H1 (cell line): ENCODE measurements around the gene CLN6. TPM values are rescaled to one million over a fixed set of nuclear protein-coding genes. Genes with fewer than 3 reads are reported as not detected.

Source experiments
- CTCF ChIA-PET: fragments of 300-600 bp; sonication (Branson Sonifier 250); formaldehyde crosslinking; loops from one replicate; lab custom pipeline; 2021; ENCODE audit not compliant: partially characterized antibody; lab: Charles Lee
- POLR2A ChIA-PET: fragments of 300-600 bp; sonication (Branson Sonifier 250); formaldehyde crosslinking; loops from one replicate; lab custom pipeline; 2021; ENCODE audit warnings: inconsistent platforms; ENCODE audit not compliant: partially characterized antibody; lab: Charles Lee
- DNase-seq, 2 experiments: peaks; one replicate each; pipeline versions ENCODE4 v3.0.0 to v3.0.0-alpha.2; 2010 to 2022; ENCODE audit warnings: low spot score in 2 of 2, low read depth in 1 of 2, mixed read lengths in 1 of 2
- FAIRE-seq: peaks from 2 replicates; lab custom pipeline; 2011; peaks lifted over from hg19 to GRCh38; lab: Jason Lieb, UNC
- H2AFZ ChIP-seq: 2 replicates; pipeline ENCODE4 v1.8.1; 2012; ENCODE audit warnings: low read length, inconsistent platforms
- H2AK5ac ChIP-seq: 2 replicates; pipeline ENCODE4 v1.6.1; 2013; ENCODE audit warnings: low read depth, low read length
- H2BK120ac ChIP-seq: replicated peaks from 2 replicates; pipeline ENCODE3; 2013; ENCODE audit warnings: low read depth, low read length, inconsistent platforms
- H2BK12ac ChIP-seq: 2 replicates; pipeline ENCODE4 v1.6.1; 2013; ENCODE audit warnings: low read depth, low read length
- H2BK15ac ChIP-seq: 2 replicates; pipeline ENCODE4 v1.6.1; 2013; ENCODE audit warnings: low read length
- H2BK20ac ChIP-seq: 2 replicates; pipeline ENCODE4 v1.6.1; 2013; ENCODE audit warnings: low read length
- H2BK5ac ChIP-seq: 2 replicates; pipeline ENCODE4 v1.6.1; 2013; ENCODE audit warnings: low read depth, low read length
- H3K14ac ChIP-seq: 2 replicates; pipeline ENCODE4 v1.6.1; 2013; ENCODE audit warnings: inconsistent platforms; ENCODE audit not compliant: insufficient read length
- H3K18ac ChIP-seq: 2 replicates; pipeline ENCODE4 v1.6.1; 2013; ENCODE audit warnings: low read length; ENCODE audit errors: extremely low read depth
- H3K23ac ChIP-seq: 2 replicates; pipeline ENCODE4 v1.6.1; 2013; ENCODE audit warnings: inconsistent platforms; ENCODE audit not compliant: insufficient read length
- H3K23me2 ChIP-seq: 2 replicates; pipeline ENCODE4 v1.6.1; 2013; ENCODE audit warnings: low read depth, low read length
- H3K27ac ChIP-seq: 2 replicates; pipeline ENCODE4 v1.6.1; 2011; ENCODE audit warnings: low read depth, low read length, inconsistent platforms
- H3K27me3 ChIP-seq, 4 experiments: replicated peaks in 1 of 4; 1 replicate in 1 of 4; 2 replicates in 3 of 4; pipeline versions ENCODE4 v1.6.1 to v1.8.1; 2011 to 2013; ENCODE audit warnings: low read length in 3 of 4, mild to moderate bottlenecking in 3 of 4, inconsistent platforms in 2 of 4, mixed read lengths in 2 of 4, moderate library complexity in 1 of 4; ENCODE audit not compliant: control insufficient read depth in 3 of 4, insufficient read depth in 3 of 4; ENCODE audit errors: extremely low read depth in 1 of 4
- H3K36me3 ChIP-seq, 4 experiments: 2 replicates each; pipeline versions ENCODE4 v1.6.1 to v1.8.1; 2011 to 2013; ENCODE audit warnings: mild to moderate bottlenecking in 4 of 4, low read length in 3 of 4, moderate library complexity in 2 of 4, control low read depth in 1 of 4, inconsistent platforms in 1 of 4; ENCODE audit not compliant: insufficient read depth in 4 of 4, control insufficient read depth in 2 of 4
- H3K4ac ChIP-seq: replicated peaks from 2 replicates; pipeline ENCODE3; 2013; ENCODE audit warnings: low read length, low read depth, mixed read lengths, inconsistent platforms; ENCODE audit not compliant: insufficient read length
- H3K4me1 ChIP-seq, 4 experiments: replicated peaks in 1 of 4; 1 replicate in 1 of 4; 2 replicates in 3 of 4; pipeline versions ENCODE4 v1.6.1 to v1.8.1; 2011 to 2013; ENCODE audit warnings: low read length in 3 of 4, inconsistent platforms in 2 of 4, mixed read lengths in 1 of 4; ENCODE audit not compliant: insufficient read depth in 4 of 4, control insufficient read depth in 3 of 4
- H3K4me2 ChIP-seq, 2 experiments: 2 replicates each; pipeline versions ENCODE4 v1.6.1 to v1.8.1; 2011 to 2013; ENCODE audit warnings: low read depth in 2 of 2, low read length in 2 of 2, control low read depth in 1 of 2, inconsistent platforms in 1 of 2, mild to moderate bottlenecking in 1 of 2; ENCODE audit not compliant: insufficient read depth in 1 of 2
- H3K4me3 ChIP-seq, 4 experiments: fragments of 200-600, 300-600 bp in 1 of 4; sonication (generic), shearing (Covaris generic), sonication (Bioruptor Twin) in 1 of 4; 2 replicates each; pipeline versions ENCODE4 v1.5.1 to v1.8.1; 2011 to 2016; ENCODE audit warnings: low read length in 4 of 4, low read depth in 3 of 4, control low read depth in 2 of 4, inconsistent platforms in 2 of 4, mild to moderate bottlenecking in 2 of 4, mixed read lengths in 1 of 4, moderate library complexity in 1 of 4; ENCODE audit not compliant: insufficient read depth in 2 of 4; ENCODE audit errors: extremely low read depth in 1 of 4
- H3K56ac ChIP-seq: replicated peaks from 2 replicates; pipeline ENCODE3; 2013; ENCODE audit warnings: low read depth, mild to moderate bottlenecking, mixed read lengths, low read length, inconsistent platforms; ENCODE audit not compliant: insufficient read length
- H3K79me1 ChIP-seq: 2 replicates; pipeline ENCODE4 v1.6.1; 2013; ENCODE audit warnings: low read depth, low read length, control low read depth
- H3K79me2 ChIP-seq, 2 experiments: 2 replicates each; pipeline versions ENCODE4 v1.6.1 to v1.8.1; 2012 to 2013; ENCODE audit warnings: low read length in 2 of 2, mild to moderate bottlenecking in 2 of 2, inconsistent platforms in 1 of 2; ENCODE audit not compliant: insufficient read depth in 2 of 2, control insufficient read depth in 1 of 2
- H3K9ac ChIP-seq, 4 experiments: replicated peaks in 1 of 4; 1 replicate in 1 of 4; 2 replicates in 3 of 4; pipeline versions ENCODE4 v1.6.1 to v1.8.1; 2011 to 2013; ENCODE audit warnings: low read depth in 3 of 4, low read length in 3 of 4, control low read depth in 2 of 4, mild to moderate bottlenecking in 2 of 4, moderate library complexity in 2 of 4, inconsistent platforms in 1 of 4; ENCODE audit errors: extremely low read depth in 1 of 4
- H3K9me3 ChIP-seq, 2 experiments: 2 replicates each; pipeline versions ENCODE4 v1.6.1 to v1.8.1; 2012 to 2013; ENCODE audit warnings: mild to moderate bottlenecking in 2 of 2, moderate library complexity in 2 of 2, control low read depth in 1 of 2, inconsistent platforms in 1 of 2, low read depth in 1 of 2, low read length in 1 of 2, mixed read lengths in 1 of 2; ENCODE audit not compliant: insufficient read depth in 2 of 2
- H4K20me1 ChIP-seq, 2 experiments: replicated peaks in 1 of 2; 2 replicates each; pipeline versions ENCODE3 to v1.8.1; 2011 to 2013; ENCODE audit warnings: inconsistent platforms in 2 of 2, low read length in 2 of 2, mild to moderate bottlenecking in 1 of 2; ENCODE audit not compliant: insufficient read depth in 2 of 2, control insufficient read depth in 1 of 2
- H4K5ac ChIP-seq: 2 replicates; pipeline ENCODE4 v1.6.1; 2013; ENCODE audit warnings: low read length, low read depth, mixed read lengths, inconsistent platforms; ENCODE audit not compliant: insufficient read length
- H4K8ac ChIP-seq: 2 replicates; pipeline ENCODE4 v1.8.0; 2013; ENCODE audit warnings: mild to moderate bottlenecking, moderate library complexity, low read length, inconsistent platforms; ENCODE audit not compliant: insufficient read depth; ENCODE audit errors: extremely low read depth
- H4K91ac ChIP-seq: replicated peaks from 2 replicates; pipeline ENCODE3; 2013; ENCODE audit warnings: low read length, mixed read lengths, inconsistent platforms; ENCODE audit not compliant: insufficient read length
- CHD2 ChIP-seq: IDR thresholded peaks from 2 replicates; pipeline ENCODE4 v1.6.1; 2012; ENCODE audit warnings: low read length, improper control_type of control experiment
- CTBP2 ChIP-seq: IDR thresholded peaks from 2 replicates; pipeline ENCODE4 v1.7.0; 2011; ENCODE audit warnings: borderline replicate concordance, mild to moderate bottlenecking, moderate library complexity, mixed read lengths, low read length; ENCODE audit not compliant: insufficient read depth, insufficient read length
- RAD21 ChIP-seq, 2 experiments: IDR thresholded peaks in 1 of 2; conservative IDR thresholded peaks in 1 of 2; 2 replicates each; pipeline ENCODE4 v1.6.1; 2011; ENCODE audit warnings: low read depth in 2 of 2, low read length in 2 of 2, improper control_type of control experiment in 1 of 2, inconsistent platforms in 1 of 2, mild to moderate bottlenecking in 1 of 2, moderate library complexity in 1 of 2
- RNF2 ChIP-seq: fragments of 200-900, 300-1000 bp; sonication (generic); IDR thresholded peaks from 2 replicates; pipeline ENCODE4 v1.7.1; 2016; ENCODE audit warnings: borderline replicate concordance, low read depth, mild to moderate bottlenecking, antibody characterized with exemption, low read length; ENCODE audit not compliant: poor library complexity, severe bottlenecking; ENCODE audit errors: missing control alignments
- SIN3A ChIP-seq, 2 experiments: IDR thresholded peaks in 1 of 2; conservative IDR thresholded peaks in 1 of 2; 2 replicates each; pipeline ENCODE4 v1.6.1; 2011 to 2012; ENCODE audit warnings: low read length in 2 of 2, improper control_type of control experiment in 1 of 2, low read depth in 1 of 2, mild to moderate bottlenecking in 1 of 2
- SP1 ChIP-seq: IDR thresholded peaks from 2 replicates; pipeline ENCODE4 v1.6.1; 2011; ENCODE audit warnings: low read depth, low read length
- WGBS, 2 experiments: shearing (Covaris generic) in 1 of 2; methylation state at CpG; one replicate each; pipeline versions ENCODE4 v1.1.6 to v1.1.7; 2013 to 2015; ENCODE audit warnings: low lambda C conversion rate in 2 of 2, mixed read lengths in 2 of 2, inconsistent platforms in 1 of 2, low coverage in 1 of 2, missing lambda C conversion rate in 1 of 2; ENCODE audit not compliant: insufficient replicate concordance in 2 of 2, insufficient coverage in 1 of 2, insufficient read length in 1 of 2; ENCODE audit errors: extremely low coverage in 1 of 2, missing lambda C conversion rate in 1 of 2; 5-methylcytosine and 5-hydroxymethylcytosine counted together
- polyA plus RNA-seq, 7 experiments: library from polyadenylated mRNA; depleted of rRNA in 3 of 7; stranded (reverse) in 5 of 7; unstranded in 2 of 7; fragments of >200 nt in 5 of 7; fragments of 200-250 nt in 2 of 7; gene quantifications; 1 replicate in 5 of 7; 2 replicates in 1 of 7; 4 replicates in 1 of 7; pipeline versions ENCODE4 v1.2.1 to v1.2.3, GENCODE V29; 2011 to 2013; ENCODE audit warnings: missing spikeins in 2 of 7, mixed read lengths in 2 of 7
- total RNA-seq: library from RNA; stranded (reverse); fragmentation: NEBNext Ultra II Directional; extraction: Animal tissue kit (Norgen Biotek cat#: 25700); gene quantifications from 2 replicates; pipeline ENCODE4 v1.2.1, GENCODE V29; 2021
- TF ChIP-seq, protein P1 (sequence below), 3 experiments: IDR thresholded peaks; 1 replicate in 2 of 3; 2 replicates in 1 of 3; pipeline versions ENCODE4 v1.5.1 to v1.6.1; 2011; ENCODE audit warnings: low read length in 3 of 3, mild to moderate bottlenecking in 3 of 3, inconsistent platforms in 2 of 3, low read depth in 1 of 3, moderate library complexity in 1 of 3; ENCODE audit not compliant: insufficient read depth in 1 of 3; ENCODE audit errors: control extremely low read depth in 1 of 3

The CLN6 gene
- total and polyA plus RNA-seq, 2 of the 8 experiments (the other 6 are each of a cell fraction or from before 2014, with no cell fraction given) = 60.0 to 137 TPM

DNA sequence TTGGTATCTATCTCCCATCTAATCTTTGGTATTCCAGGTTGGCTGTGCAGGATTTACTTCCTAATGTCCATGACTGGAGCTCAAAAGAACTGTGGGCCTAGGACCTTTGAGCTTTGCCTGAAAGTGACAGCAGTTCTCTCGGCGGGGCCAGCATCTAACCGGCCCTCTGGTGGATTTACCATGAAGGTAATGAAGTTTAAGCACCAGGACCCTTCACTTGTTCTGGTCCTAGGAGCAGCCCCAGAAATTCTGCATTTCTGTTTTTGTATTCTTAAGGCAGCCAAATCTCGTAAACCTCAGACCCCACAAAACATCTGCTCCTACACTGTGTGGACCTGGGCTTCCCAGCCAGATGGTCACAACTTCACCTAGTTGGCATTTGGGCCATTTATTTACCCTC lies 37.4 kb downstream of the CLN6 start:
- ChIA-PET CTCF (interaction anchor here (1.2 to 11.6 kb wide), 5 partner anchors 18 to 355 kb away, joined by 3 to 101 read pairs (median 6); no protein-coding TSS in a partner anchor), POLR2A (interaction anchor here (0.8 to 1.0 kb wide), 2 partner anchors 12 to 18 kb away, joined by 3 to 5 read pairs; no protein-coding TSS in a partner anchor)
- H4K5ac ChIP-seq = no peak overlapping the region
- no peaks in the 10 kb centered on the region for H3K79me2 ChIP-seq
- H3K4me3 ChIP-seq = no peak overlapping the region
- no peak overlapping the region for H2BK120ac ChIP-seq
- H2AK5ac ChIP-seq = no peak overlapping the region
- no peak overlapping the region for H4K91ac ChIP-seq
- H3K23me2 ChIP-seq = no peaks in the 10 kb centered on the region
- H3K9me3 ChIP-seq = no peaks in the 10 kb centered on the region
- peaks cover 2 to 3% of the 10 kb centered on the region in 2 experiments for H4K20me1 ChIP-seq
- H2AFZ ChIP-seq = no peak overlapping the region
- no peak overlapping the region for H3K4ac ChIP-seq
- H3K27ac ChIP-seq = no peak overlapping the region
- H3K27me3 ChIP-seq = no peaks in the 10 kb centered on the region
- H3K56ac ChIP-seq = no peak overlapping the region
- no peak overlapping the region for H3K9ac ChIP-seq
- H3K14ac ChIP-seq = no peak overlapping the region
- H2BK20ac ChIP-seq = no peak overlapping the region
- no peak overlapping the region for H4K8ac ChIP-seq
- no peak overlapping the region for H2BK12ac ChIP-seq
- FAIRE-seq (no peak), DNase-seq (no peak)
- no peak overlapping the region for H3K4me2 ChIP-seq
- peaks cover 0 to 26% (median 17%) of the 10 kb centered on the region in 4 experiments; a peak in 5 of 8 replicates for H3K36me3 ChIP-seq
- no peak for TF ChIP-seq CTBP2
- TF ChIP-seq, protein P1, sequence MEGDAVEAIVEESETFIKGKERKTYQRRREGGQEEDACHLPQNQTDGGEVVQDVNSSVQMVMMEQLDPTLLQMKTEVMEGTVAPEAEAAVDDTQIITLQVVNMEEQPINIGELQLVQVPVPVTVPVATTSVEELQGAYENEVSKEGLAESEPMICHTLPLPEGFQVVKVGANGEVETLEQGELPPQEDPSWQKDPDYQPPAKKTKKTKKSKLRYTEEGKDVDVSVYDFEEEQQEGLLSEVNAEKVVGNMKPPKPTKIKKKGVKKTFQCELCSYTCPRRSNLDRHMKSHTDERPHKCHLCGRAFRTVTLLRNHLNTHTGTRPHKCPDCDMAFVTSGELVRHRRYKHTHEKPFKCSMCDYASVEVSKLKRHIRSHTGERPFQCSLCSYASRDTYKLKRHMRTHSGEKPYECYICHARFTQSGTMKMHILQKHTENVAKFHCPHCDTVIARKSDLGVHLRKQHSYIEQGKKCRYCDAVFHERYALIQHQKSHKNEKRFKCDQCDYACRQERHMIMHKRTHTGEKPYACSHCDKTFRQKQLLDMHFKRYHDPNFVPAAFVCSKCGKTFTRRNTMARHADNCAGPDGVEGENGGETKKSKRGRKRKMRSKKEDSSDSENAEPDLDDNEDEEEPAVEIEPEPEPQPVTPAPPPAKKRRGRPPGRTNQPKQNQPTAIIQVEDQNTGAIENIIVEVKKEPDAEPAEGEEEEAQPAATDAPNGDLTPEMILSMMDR (IDR thresholded peaks at IDR 0.05; ENCODE audit: control extremely low read depth in 1 of 3, insufficient read depth in 1 of 3, low read depth in 1 of 3, low read length in 3 of 3) = no peak
- no peak for TF ChIP-seq SIN3A (conservative IDR thresholded peaks at IDR 0.05 in 1 of 2, IDR thresholded peaks at IDR 0.05 in 1 of 2; ENCODE audit: low read depth in 1 of 2, low read length in 2 of 2)
- TF ChIP-seq CHD2 = no peak
- peak in 1 of 2 experiments; percentile 10; a peak in 1 of 4 replicates for TF ChIP-seq RAD21 (IDR thresholded peaks at IDR 0.05 in 1 of 2, conservative IDR thresholded peaks at IDR 0.05 in 1 of 2; ENCODE audit: low read depth in 2 of 2, low read length in 2 of 2)
- no peak for TF ChIP-seq SP1
- TF ChIP-seq RNF2 = no peak
- TF ChIP-seq, all 59 proteins: peak for 1
- Histone ChIP-seq H2BK5ac (no peak overlapping the region), H3K4me1 (no peaks in the 10 kb centered on the region; a peak in 1 of 7 replicates), H3K18ac (no peak overlapping the region), H3K79me1 (no peaks in the 10 kb centered on the region), H3K23ac (no peak overlapping the region), H2BK15ac (no peak overlapping the region)
- WGBS, 2 experiments = 98% methylated on average over 4 of the region's 4 CpGs; no CpG with 5 or more reads in 1 of the 2 experiments
